Measurements from ENCODE around the gene TOR1AIP2. TPM values are rescaled to one million over a fixed set of nuclear protein-coding genes. Genes with fewer than 3 reads are reported as not detected.
A peak's percentile ranks its signal among the peaks of the same experiment; 100 is the strongest.

Gene TOR1AIP2
- total RNA-seq, 4 donors from 2014 or later: 51.1 to 69.8 (median 61.0) TPM

GRCh38 chr1:179910934-179911333 is 33.3 kb upstream of the TOR1AIP2 start:
- no peak overlapping the region for H3K4me3 ChIP-seq
- H3K4me1 ChIP-seq: peaks cover 0 to under 1% (median 0%) of the 10 kb centered on the region in 3 donors
- H3K27ac ChIP-seq: no peak overlapping the region
- 65% methylated on average over 1 of the region's 1 CpG for WGBS, 2 donors
- H3K36me3 ChIP-seq: peaks cover 5 to 98% (median 13%) of the 10 kb centered on the region in 3 donors
- DNase-seq: no peak
- TF ChIP-seq POLR2A (IDR thresholded peaks at IDR 0.05) (no peak), CTCF (IDR thresholded peaks at IDR 0.05) (no peak)
- no peaks in the 10 kb centered on the region for H3K27me3 ChIP-seq
- intact Hi-C loops (cut with DNase I): no loop called here
- no peaks in the 10 kb centered on the region for H3K9me3 ChIP-seq

- TF ChIP-seq POLR2A (IDR thresholded peaks at IDR 0.05) (no peak), CTCF (IDR thresholded peaks at IDR 0.05) (no peak)
- Histone ChIP-seq H3K4me1 (peaks cover 0 to 45% (median 13%) of the 10 kb centered on the region in 3 donors), H3K9me3 (no peaks in the 10 kb centered on the region), H3K36me3 (peaks cover 4 to 99% (median 20%) of the 10 kb centered on the region in 3 donors), H3K4me3 (no peak overlapping the region), H3K27me3 (no peaks in the 10 kb centered on the region), H3K27ac (no peak overlapping the region)
- DNase-seq: no peak
- intact Hi-C loops (cut with DNase I): no loop called here
- WGBS, 2 donors: 69 to 78% methylated on average over 4 of the region's 4 CpGs
Observed at GRCh38 chr1:179889589-179889988, 12.0 kb upstream of the TOR1AIP2 start.

GRCh38 chr1:179888071-179888470 is 10.5 kb upstream of the TOR1AIP2 start:
- Histone ChIP-seq H3K27ac (no peak overlapping the region), H3K27me3 (no peaks in the 10 kb centered on the region), H3K4me3 (no peak overlapping the region), H3K4me1 (peaks cover 0 to 60% (median 22%) of the 10 kb centered on the region in 3 donors), H3K36me3 (peaks cover 4 to 87% (median 20%) of the 10 kb centered on the region in 3 donors), H3K9me3 (no peaks in the 10 kb centered on the region)
- intact Hi-C loops (cut with DNase I): no loop called here
- DNase-seq: no peak
- TF ChIP-seq CTCF (IDR thresholded peaks at IDR 0.05) (no peak), POLR2A (IDR thresholded peaks at IDR 0.05) (no peak)
- WGBS, 2 donors: 53 to 58% methylated on average over 2 of the region's 2 CpGs

- TF ChIP-seq POLR2A (IDR thresholded peaks at IDR 0.05): no peak
- no peak for TF ChIP-seq CTCF (IDR thresholded peaks at IDR 0.05)
- Histone ChIP-seq H3K4me1 (peaks cover 0 to 69% (median 22%) of the 10 kb centered on the region in 3 donors), H3K27me3 (no peaks in the 10 kb centered on the region), H3K36me3 (peaks cover 0 to 43% (median 0%) of the 10 kb centered on the region in 3 donors), H3K27ac (peak overlapping the region; percentile 99 to 100 (median 100)), H3K4me3 (peak overlapping the region; percentile 80 to 97 (median 84)), H3K9me3 (no peaks in the 10 kb centered on the region)
- intact Hi-C loops (cut with DNase I): no loop called here
- 13% methylated on average over 4 of the region's 4 CpGs for WGBS, 2 donors
- DNase-seq: no peak
Observed at GRCh38 chr1:179883745-179884138, 6.1 kb upstream of the TOR1AIP2 start.

GRCh38 chr1:179883040-179883744 is 5.6 kb upstream of the TOR1AIP2 start:
- H3K4me1 ChIP-seq: peaks cover 0 to 63% (median 17%) of the 10 kb centered on the region in 3 donors
- H3K27ac ChIP-seq: peak overlapping the region; percentile 99 to 100 (median 100)
- H3K27me3 ChIP-seq: no peaks in the 10 kb centered on the region
- H3K9me3 ChIP-seq: no peaks in the 10 kb centered on the region
- H3K4me3 ChIP-seq: peak overlapping the region; percentile 80 to 97 (median 84)
- WGBS, 2 donors: 1% methylated on average over 7 to 15 of the region's 26 CpGs
- DNase-seq: no peak
- TF ChIP-seq POLR2A (IDR thresholded peaks at IDR 0.05): no peak
- intact Hi-C loops (cut with DNase I): no loop called here
- peaks cover 0 to 39% (median 0%) of the 10 kb centered on the region in 3 donors for H3K36me3 ChIP-seq
